VCaP (cell line): ENCODE data around the gene KMT2B.

Experiments used
- H3K27ac ChIP-seq: fragments of 450-650 bp; 2 replicates; pipeline ENCODE4 v1.5.1; 2017
- CTCF ChIP-seq: fragments of 450-650 bp; conservative IDR thresholded peaks from 2 replicates; pipeline ENCODE4 v1.5.1; 2017; ENCODE audit warnings: mild to moderate bottlenecking, moderate library complexity

Gene KMT2B

GRCh38 chr19:35743640-35744429 is 26.0 kb downstream of the KMT2B start:
- H3K27ac ChIP-seq = peak overlapping the region; percentile 97
- TF ChIP-seq CTCF = no peak

- H3K27ac ChIP-seq = peak overlapping the region; percentile 97
- peak; percentile 65 for TF ChIP-seq CTCF
Observed at GRCh38 chr19:35744430-35745327, 26.9 kb downstream of the KMT2B start.

- H3K27ac ChIP-seq = peak within 1 kb of the TSS; percentile 97
- TF ChIP-seq CTCF = no peak
Observed at GRCh38 chr19:35745328-35746086, 27.7 kb downstream of the KMT2B start, which contains the start of the genes PSENEN and U2AF1L4. TSS of gene PSENEN (plus strand) at chr19:35745651. CDS start at chr19:35745931, 280 bp downstream. TSS of gene U2AF1L4 (minus strand) at chr19:35745418. CDS start at chr19:35745391, 27 bp downstream.

- TF ChIP-seq CTCF = no peak
- H3K27ac ChIP-seq = peak overlapping the region; percentile 97
Observed at GRCh38 chr19:35746087-35746462, 28.3 kb downstream of the KMT2B start.

- TF ChIP-seq CTCF = no peak
- H3K27ac ChIP-seq = peak overlapping the region; percentile 97; the same call in 1 of the 2 replicates
Observed at GRCh38 chr19:35746531-35746930, 28.7 kb downstream of the KMT2B start.

- peak within 1 kb of the TSS; percentile 72; the same call in 1 of the 2 replicates for H3K27ac ChIP-seq
- no peak for TF ChIP-seq CTCF
Observed at GRCh38 chr19:35748106-35749020, 30.6 kb downstream of the KMT2B start, which contains the start of gene LIN37. TSS of gene LIN37 (plus strand) at chr19:35748576. CDS start at chr19:35748725, 149 bp downstream.
